Loucy (cell line): Measurements from ENCODE around the gene CNTNAP2.

Experiments
- CTCF ChIP-seq: fragments of 200-600 bp; sonication (generic); conservative IDR thresholded peaks from 2 replicates; pipeline ENCODE4 v1.5.1; 2014; ENCODE audit warnings: mild to moderate bottlenecking, antibody characterized with exemption, low read length
- EZH2phosphoT487 ChIP-seq: fragments of 200-600 bp; IDR thresholded peaks from 2 replicates; pipeline ENCODE4 v1.6.1; 2018; ENCODE audit warnings: antibody characterized with exemption, mild to moderate bottlenecking, moderate library complexity, borderline replicate concordance

GRCh38 chr7:147012666-147013065, 896.1 kb downstream of the CNTNAP2 start:
- no peak for TF ChIP-seq CTCF
- TF ChIP-seq EZH2phosphoT487: no peak
